Bronchial epithelial cell (primary cell): ENCODE data around the gene NOSIP. TPM values are rescaled to one million over a fixed set of nuclear protein-coding genes. Genes with fewer than 3 reads are reported as not detected.
A peak's percentile ranks its signal among the peaks of the same experiment; 100 is the strongest.

Source experiments
- DNase-seq: peaks from one replicate; pipeline ENCODE4 v3.0.0-alpha.2; 2010; ENCODE audit warnings: low read depth
- FAIRE-seq: peaks from 2 replicates; lab custom pipeline; 2011; peaks lifted over from hg19 to GRCh38; lab: Jason Lieb, UNC
- H3K27me3 ChIP-seq: 2 replicates; pipeline ENCODE4 v1.5.1; 2011; ENCODE audit warnings: low read length; ENCODE audit not compliant: control insufficient read depth, insufficient read depth
- H3K36me3 ChIP-seq: 2 replicates; pipeline ENCODE4 v1.5.1; 2011; ENCODE audit warnings: low read length; ENCODE audit not compliant: control insufficient read depth, insufficient read depth
- H3K4me3 ChIP-seq: 2 replicates; pipeline ENCODE4 v1.5.1; 2011; ENCODE audit warnings: mild to moderate bottlenecking, low read depth, low read length, control low read depth
- CTCF ChIP-seq: IDR thresholded peaks from 2 replicates; pipeline ENCODE4 v1.5.1; 2011; ENCODE audit warnings: mild to moderate bottlenecking, moderate library complexity, low read length, control low read depth, inconsistent platforms; ENCODE audit not compliant: insufficient read depth, severe bottlenecking
- total RNA-seq: library from RNA; depleted of rRNA; stranded (reverse); fragments of >200 nt; gene quantifications from 2 replicates; pipeline ENCODE4 v1.2.1, GENCODE V29; 2014

Gene NOSIP
- total RNA-seq, 1 donor from 2014 or later = 71.1 TPM

- Histone ChIP-seq H3K4me3 (no peak overlapping the region), H3K27me3 (no peaks in the 10 kb centered on the region), H3K36me3 (peaks cover 34% of the 10 kb centered on the region)
- TF ChIP-seq CTCF = no peak
- no peak for FAIRE-seq
- DNase-seq = no peak
These were observed 16.1 kb upstream of the NOSIP start for GRCh38 chr19:49596407-49596806.

- Histone ChIP-seq H3K36me3 (peaks cover 31% of the 10 kb centered on the region), H3K4me3 (no peak overlapping the region), H3K27me3 (no peaks in the 10 kb centered on the region)
- DNase-seq = no peak
- no peak for TF ChIP-seq CTCF
- no peak for FAIRE-seq
These were observed 15.6 kb upstream of the NOSIP start for GRCh38 chr19:49595819-49596404.

DNA sequence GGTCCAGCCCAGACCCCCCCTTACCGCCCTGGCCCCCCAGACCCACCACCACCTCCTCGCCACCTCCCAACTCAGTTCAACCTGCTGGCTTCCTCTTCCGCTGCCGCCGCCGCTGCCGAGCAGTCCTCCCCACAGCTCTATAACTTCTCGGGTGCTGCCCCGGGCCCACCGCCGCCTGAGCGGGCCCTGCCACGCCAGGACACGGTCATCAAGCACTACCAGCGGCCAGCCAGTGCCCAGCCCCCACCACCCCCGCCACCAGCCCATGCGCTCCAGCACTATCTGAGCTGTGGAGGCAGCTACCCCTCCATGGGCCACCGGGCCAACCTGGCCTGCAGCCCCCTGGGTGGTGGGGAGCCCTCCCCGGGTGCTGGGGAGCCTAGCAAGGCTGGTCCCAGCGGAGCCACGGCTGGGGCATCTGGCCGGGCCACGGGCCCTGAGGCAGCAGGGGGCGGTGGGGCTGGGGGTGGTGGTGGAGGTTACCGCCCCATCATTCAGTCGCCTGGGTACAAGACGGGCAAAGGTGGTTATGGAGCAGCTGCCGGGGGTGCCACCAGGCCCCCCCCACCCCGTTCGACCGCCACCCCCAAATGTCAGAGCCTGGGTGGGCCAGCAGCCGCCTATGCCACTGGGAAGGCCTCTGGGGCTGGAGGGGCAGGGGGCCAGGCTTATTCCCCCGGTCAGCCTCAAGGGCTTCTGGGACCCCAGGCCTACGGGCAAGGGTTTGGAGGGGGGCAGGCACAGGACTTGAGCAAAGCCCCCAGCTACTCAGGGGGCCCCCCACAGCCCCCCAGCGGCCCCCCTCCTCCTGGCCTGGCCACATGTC lies 14.8 kb upstream of the NOSIP start:
- FAIRE-seq (no peak), DNase-seq (no peak)
- no peak for TF ChIP-seq CTCF
- Histone ChIP-seq H3K27me3 (no peaks in the 10 kb centered on the region), H3K4me3 (no peak overlapping the region), H3K36me3 (peaks cover 31% of the 10 kb centered on the region)

GRCh38 chr19:49594157-49594992 lies 14.0 kb upstream of the NOSIP start:
- Histone ChIP-seq H3K27me3 (no peaks in the 10 kb centered on the region), H3K36me3 (peaks cover 24% of the 10 kb centered on the region), H3K4me3 (no peak overlapping the region)
- no peak for FAIRE-seq
- no peak for TF ChIP-seq CTCF
- no peak for DNase-seq

DNA sequence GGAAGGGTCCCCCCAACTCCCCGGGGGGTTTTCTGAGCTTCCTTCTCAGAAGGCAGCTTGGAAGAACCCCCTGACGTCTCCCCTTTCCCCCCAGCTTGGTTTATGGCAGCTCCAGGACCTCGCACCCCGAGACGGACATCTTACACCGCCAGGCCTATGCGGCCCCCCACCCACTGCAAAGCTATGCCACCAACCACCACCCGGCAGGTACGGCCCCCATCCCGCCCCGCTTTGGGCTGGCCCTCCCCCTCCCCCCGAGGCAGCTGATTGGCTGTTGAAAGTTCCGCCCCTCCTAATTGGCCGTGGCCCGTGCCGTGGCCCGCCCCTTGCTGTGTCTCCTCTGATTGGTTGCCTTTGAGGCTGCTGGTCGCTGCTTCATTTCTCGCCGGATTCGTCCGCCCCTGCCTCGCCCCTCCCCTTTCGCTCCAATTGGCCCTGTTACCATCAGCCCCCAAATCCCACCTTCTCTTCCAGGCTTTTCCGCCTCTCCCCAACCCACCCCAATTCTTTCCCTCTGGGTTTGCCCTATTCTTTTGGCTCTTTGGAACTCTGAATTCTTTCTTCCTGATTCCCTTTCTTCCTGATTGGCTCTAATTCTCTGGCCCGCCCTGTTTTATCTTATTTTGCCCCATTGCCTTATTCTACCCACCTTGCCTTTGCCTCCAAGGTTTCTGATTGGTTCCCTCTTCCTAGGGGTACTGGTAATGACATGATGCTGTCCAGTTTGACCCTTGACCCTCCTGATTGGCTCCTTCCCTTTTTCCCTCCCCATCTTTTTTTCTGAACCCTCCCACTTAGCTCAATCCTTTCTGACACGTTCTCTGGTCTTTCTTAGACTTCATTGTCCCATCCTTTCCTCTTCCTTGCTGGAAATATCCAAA lies 13.1 kb upstream of the NOSIP start:
- TF ChIP-seq CTCF = no peak
- FAIRE-seq = no peak
- Histone ChIP-seq H3K36me3 (peaks cover 16% of the 10 kb centered on the region), H3K4me3 (peak overlapping the region; percentile 45), H3K27me3 (no peaks in the 10 kb centered on the region)
- DNase-seq = peak; percentile 81
